ENCODE data around the gene PLN. TPM values are rescaled to one million over a fixed set of nuclear protein-coding genes. Genes with fewer than 3 reads are reported as not detected.

The PLN gene
- total RNA-seq, 4 donors from 2014 or later = 45.2 to 194 (median 155) TPM

DNA sequence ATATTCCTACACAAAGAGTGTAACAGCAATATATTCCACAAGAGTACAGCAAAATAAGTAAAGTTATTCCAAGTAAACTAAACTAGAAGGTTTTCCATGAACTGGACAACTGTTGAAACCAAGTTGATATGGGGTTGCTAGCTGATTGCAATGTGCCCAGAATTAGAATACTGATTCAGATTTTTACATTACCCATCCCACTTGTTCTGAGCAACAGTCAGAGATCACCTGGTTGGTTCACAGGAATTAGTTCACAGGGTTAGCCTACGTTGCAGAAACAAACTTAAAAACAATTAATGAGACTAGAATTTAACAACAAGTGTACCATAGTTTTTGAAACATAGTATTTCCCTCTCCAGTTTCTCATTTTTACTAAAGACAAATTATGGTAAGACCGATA is 54.2 kb downstream of the PLN start:
- intact Hi-C loops (cut with DNase I; ENCODE audit: low total_unique reads) = no loop called here
- Histone ChIP-seq H3K4me3 (no peak overlapping the region), H3K9me3 (no peaks in the 10 kb centered on the region), H3K27me3 (no peaks in the 10 kb centered on the region), H3K27ac (no peak overlapping the region), H3K4me1 (no peaks in the 10 kb centered on the region), H3K36me3 (no peaks in the 10 kb centered on the region)
- DNase-seq = no peak
- TF ChIP-seq, protein P1, sequence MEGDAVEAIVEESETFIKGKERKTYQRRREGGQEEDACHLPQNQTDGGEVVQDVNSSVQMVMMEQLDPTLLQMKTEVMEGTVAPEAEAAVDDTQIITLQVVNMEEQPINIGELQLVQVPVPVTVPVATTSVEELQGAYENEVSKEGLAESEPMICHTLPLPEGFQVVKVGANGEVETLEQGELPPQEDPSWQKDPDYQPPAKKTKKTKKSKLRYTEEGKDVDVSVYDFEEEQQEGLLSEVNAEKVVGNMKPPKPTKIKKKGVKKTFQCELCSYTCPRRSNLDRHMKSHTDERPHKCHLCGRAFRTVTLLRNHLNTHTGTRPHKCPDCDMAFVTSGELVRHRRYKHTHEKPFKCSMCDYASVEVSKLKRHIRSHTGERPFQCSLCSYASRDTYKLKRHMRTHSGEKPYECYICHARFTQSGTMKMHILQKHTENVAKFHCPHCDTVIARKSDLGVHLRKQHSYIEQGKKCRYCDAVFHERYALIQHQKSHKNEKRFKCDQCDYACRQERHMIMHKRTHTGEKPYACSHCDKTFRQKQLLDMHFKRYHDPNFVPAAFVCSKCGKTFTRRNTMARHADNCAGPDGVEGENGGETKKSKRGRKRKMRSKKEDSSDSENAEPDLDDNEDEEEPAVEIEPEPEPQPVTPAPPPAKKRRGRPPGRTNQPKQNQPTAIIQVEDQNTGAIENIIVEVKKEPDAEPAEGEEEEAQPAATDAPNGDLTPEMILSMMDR (IDR thresholded peaks at IDR 0.05) = no peak
- TF ChIP-seq POLR2A (IDR thresholded peaks at IDR 0.05) = no peak

DNA sequence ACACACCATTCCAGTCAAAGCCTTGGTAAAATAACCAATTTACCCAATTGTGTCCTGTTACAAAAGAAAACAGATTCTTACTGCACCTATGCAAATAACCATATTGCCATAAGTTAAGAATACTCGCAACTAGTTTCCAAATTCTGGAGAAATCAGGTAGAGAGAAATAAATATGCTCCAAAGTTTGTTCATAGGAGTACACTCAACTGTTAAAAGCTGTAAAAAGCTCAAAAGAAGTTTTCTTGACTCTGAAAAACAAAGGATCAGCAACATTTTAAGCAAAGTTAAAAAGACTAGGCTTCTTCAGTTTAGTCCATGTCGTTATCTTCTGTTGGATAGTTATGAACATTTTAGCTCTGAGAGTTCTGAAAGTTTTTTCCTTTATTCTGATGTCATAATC is 55.3 kb downstream of the PLN start:
- Histone ChIP-seq H3K27ac (no peak overlapping the region), H3K4me3 (no peak overlapping the region), H3K4me1 (no peaks in the 10 kb centered on the region), H3K9me3 (no peaks in the 10 kb centered on the region), H3K36me3 (no peaks in the 10 kb centered on the region), H3K27me3 (no peaks in the 10 kb centered on the region)
- intact Hi-C loops (cut with DNase I; ENCODE audit: low total_unique reads) = no loop called here
- DNase-seq = no peak
- TF ChIP-seq POLR2A (IDR thresholded peaks at IDR 0.05) = no peak
- TF ChIP-seq, protein P1 (IDR thresholded peaks at IDR 0.05) = no peak

DNA sequence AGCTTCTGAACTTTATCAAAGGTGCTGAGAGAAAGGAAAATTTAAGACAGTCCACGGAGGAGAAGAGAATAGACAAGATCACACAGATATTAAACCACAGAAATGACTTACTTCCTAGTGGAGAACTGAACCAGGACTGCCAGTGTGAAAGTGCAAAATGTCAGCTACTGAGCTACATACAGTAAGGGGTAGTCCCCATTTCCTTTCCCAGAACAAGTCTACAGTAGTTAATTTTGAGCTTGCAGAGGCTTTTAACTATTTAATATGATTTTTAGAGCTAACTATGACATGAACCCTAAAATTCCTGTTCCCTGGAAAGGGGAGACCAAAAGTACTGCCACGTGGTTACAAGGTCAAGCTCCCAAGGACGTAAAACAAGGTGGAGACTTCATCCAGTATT is 58.2 kb downstream of the PLN start:
- H3K4me3 ChIP-seq = no peak overlapping the region
- no peaks in the 10 kb centered on the region for H3K4me1 ChIP-seq
- TF ChIP-seq POLR2A (IDR thresholded peaks at IDR 0.05) = no peak
- TF ChIP-seq, protein P1 (IDR thresholded peaks at IDR 0.05) = no peak
- H3K27me3 ChIP-seq = no peaks in the 10 kb centered on the region
- intact Hi-C loops (cut with DNase I; ENCODE audit: low total_unique reads) = no loop called here
- H3K27ac ChIP-seq = no peak overlapping the region
- H3K36me3 ChIP-seq = no peaks in the 10 kb centered on the region
- DNase-seq = no peak
- no peaks in the 10 kb centered on the region for H3K9me3 ChIP-seq

DNA sequence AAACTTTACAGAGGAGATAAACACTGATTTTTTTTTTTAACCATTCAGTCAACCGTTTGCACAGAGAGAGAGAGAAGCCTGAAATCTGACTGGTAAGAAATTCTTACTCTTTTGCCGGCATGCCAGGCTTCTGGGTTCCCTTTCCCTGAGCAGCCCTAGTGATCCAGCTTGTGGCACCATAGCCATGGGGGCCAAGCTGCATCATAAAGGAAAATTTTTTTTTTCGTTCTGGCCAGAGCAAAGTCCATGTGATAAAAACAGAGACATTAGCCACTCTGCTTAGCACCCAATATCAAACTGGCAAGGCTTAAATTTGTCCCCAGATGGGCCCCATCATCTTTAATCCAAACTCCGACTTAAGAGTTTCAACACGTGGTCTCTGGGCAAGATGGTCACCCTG is 58.8 kb downstream of the PLN start:
- Histone ChIP-seq H3K9me3 (no peaks in the 10 kb centered on the region), H3K27ac (no peak overlapping the region), H3K4me3 (no peak overlapping the region), H3K27me3 (no peaks in the 10 kb centered on the region), H3K4me1 (no peaks in the 10 kb centered on the region), H3K36me3 (no peaks in the 10 kb centered on the region)
- TF ChIP-seq POLR2A (IDR thresholded peaks at IDR 0.05) = no peak
- TF ChIP-seq, protein P1 (IDR thresholded peaks at IDR 0.05) = no peak
- intact Hi-C loops (cut with DNase I; ENCODE audit: low total_unique reads) = no loop called here
- no peak for DNase-seq

Other genes starting within 250 kb of the PLN start
- gene CEP85L, start 103.3 kb downstream of the PLN start, total RNA-seq = 100 to 1,000 TPM in 1 of 4 donors, 10 to 100 TPM in 3; 32.7 to 968 (median 64.4) TPM

Measured in uterus (tissue), 4 donors.